ENCODE measurements around the gene MGAT4C.

The MGAT4C gene

GRCh38 chr12:86154620-86155019 is 101.6 kb downstream of the MGAT4C start:
- no peak for DNase-seq (ENCODE audit: low read depth)
- TF ChIP-seq, protein P1, sequence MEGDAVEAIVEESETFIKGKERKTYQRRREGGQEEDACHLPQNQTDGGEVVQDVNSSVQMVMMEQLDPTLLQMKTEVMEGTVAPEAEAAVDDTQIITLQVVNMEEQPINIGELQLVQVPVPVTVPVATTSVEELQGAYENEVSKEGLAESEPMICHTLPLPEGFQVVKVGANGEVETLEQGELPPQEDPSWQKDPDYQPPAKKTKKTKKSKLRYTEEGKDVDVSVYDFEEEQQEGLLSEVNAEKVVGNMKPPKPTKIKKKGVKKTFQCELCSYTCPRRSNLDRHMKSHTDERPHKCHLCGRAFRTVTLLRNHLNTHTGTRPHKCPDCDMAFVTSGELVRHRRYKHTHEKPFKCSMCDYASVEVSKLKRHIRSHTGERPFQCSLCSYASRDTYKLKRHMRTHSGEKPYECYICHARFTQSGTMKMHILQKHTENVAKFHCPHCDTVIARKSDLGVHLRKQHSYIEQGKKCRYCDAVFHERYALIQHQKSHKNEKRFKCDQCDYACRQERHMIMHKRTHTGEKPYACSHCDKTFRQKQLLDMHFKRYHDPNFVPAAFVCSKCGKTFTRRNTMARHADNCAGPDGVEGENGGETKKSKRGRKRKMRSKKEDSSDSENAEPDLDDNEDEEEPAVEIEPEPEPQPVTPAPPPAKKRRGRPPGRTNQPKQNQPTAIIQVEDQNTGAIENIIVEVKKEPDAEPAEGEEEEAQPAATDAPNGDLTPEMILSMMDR (conservative IDR thresholded peaks at IDR 0.05; ENCODE audit: control insufficient read depth, insufficient read depth, low read depth, low read length) = no peak
- H3K4me3 ChIP-seq (ENCODE audit: control insufficient read depth, low read depth, low read length) = no peak overlapping the region

DNA sequence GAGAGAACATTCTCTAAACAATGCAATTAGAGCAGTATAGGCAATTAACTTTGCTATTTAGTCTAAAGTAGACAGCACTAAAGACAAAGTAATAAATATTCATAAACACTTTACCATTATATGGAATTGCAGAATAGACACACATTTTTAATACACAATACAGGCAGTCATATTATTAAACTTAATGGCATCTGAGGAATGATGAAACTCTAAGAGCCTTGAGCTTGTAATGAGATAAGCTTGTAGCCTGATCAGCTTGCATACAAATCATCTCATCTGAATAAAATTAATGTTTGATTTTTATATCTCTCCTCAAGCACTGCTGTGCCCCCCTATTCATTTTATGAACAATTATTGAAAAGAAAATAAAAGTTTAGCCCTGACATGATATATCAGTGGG is 107.6 kb downstream of the MGAT4C start:
- TF ChIP-seq, protein P1 (conservative IDR thresholded peaks at IDR 0.05; ENCODE audit: control insufficient read depth, insufficient read depth, low read depth, low read length) = no peak
- no peak overlapping the region for H3K4me3 ChIP-seq (ENCODE audit: control insufficient read depth, low read depth, low read length)
- no peak for DNase-seq (ENCODE audit: low read depth)

- no peak for DNase-seq (ENCODE audit: low read depth)
- H3K4me3 ChIP-seq (ENCODE audit: control insufficient read depth, low read depth, low read length) = no peak overlapping the region
- TF ChIP-seq, protein P1 (conservative IDR thresholded peaks at IDR 0.05; ENCODE audit: control insufficient read depth, insufficient read depth, low read depth, low read length) = no peak
Observed at GRCh38 chr12:86148071-86148470, 108.1 kb downstream of the MGAT4C start.

DNA sequence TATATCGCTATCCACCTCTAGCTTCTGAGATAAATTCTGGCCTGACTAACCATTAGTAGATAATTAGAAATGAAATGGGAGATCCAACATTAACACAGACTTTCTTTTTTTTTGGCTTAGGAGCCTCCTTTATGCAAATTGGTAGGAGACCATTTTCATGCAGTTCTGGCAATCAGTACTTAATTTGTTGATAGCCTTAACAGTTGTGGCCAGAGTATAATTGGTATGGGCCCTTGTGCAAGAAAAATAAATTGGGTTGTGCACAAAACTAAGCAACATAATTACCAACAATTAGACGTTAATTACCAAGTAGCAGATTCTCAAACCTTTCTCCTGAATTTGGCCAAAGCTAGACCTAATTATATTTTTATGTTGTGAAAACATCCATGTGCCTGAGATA is 111.0 kb downstream of the MGAT4C start:
- TF ChIP-seq, protein P1 (conservative IDR thresholded peaks at IDR 0.05; ENCODE audit: control insufficient read depth, insufficient read depth, low read depth, low read length) = no peak
- H3K4me3 ChIP-seq (ENCODE audit: control insufficient read depth, low read depth, low read length) = no peak overlapping the region
- DNase-seq (ENCODE audit: low read depth) = no peak

DNA sequence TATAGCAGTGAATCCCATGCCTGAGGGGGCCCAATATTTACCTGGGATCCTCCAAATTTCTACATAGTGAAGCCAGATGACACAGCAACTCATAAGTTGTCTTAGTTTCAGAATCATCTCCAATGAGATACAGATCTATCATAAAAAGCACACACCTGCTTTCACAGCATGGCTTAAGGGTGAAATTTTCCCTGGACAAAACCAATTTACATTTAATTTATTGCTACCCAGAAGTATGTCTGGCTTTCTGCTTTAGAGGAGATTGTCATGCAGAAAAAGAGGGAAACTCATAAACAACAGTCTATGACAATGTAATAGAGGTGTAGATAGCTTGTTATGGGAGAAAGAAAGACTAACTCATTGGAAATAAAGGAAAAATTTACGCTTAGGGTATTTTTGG is 113.0 kb downstream of the MGAT4C start:
- no peak overlapping the region for H3K4me3 ChIP-seq (ENCODE audit: control insufficient read depth, low read depth, low read length)
- DNase-seq (ENCODE audit: low read depth) = no peak
- TF ChIP-seq, protein P1 (conservative IDR thresholded peaks at IDR 0.05; ENCODE audit: control insufficient read depth, insufficient read depth, low read depth, low read length) = no peak

- no peak overlapping the region for H3K4me3 ChIP-seq (ENCODE audit: control insufficient read depth, low read depth, low read length)
- TF ChIP-seq, protein P1 (conservative IDR thresholded peaks at IDR 0.05; ENCODE audit: control insufficient read depth, insufficient read depth, low read depth, low read length) = no peak
- no peak for DNase-seq (ENCODE audit: low read depth)
Observed at GRCh38 chr12:86139671-86140070, 116.5 kb downstream of the MGAT4C start.

- TF ChIP-seq, protein P1 (conservative IDR thresholded peaks at IDR 0.05; ENCODE audit: control insufficient read depth, insufficient read depth, low read depth, low read length) = no peak
- H3K4me3 ChIP-seq (ENCODE audit: control insufficient read depth, low read depth, low read length) = no peak overlapping the region
- no peak for DNase-seq (ENCODE audit: low read depth)
Observed at GRCh38 chr12:86138770-86139169, 117.4 kb downstream of the MGAT4C start.

Data from fibroblast of mammary gland (primary cell).